Bronchial epithelial cell (primary cell): ENCODE data around the gene SPTBN5. TPM values are rescaled to one million over a fixed set of nuclear protein-coding genes. Genes with fewer than 3 reads are reported as not detected.

Source experiments
- DNase-seq: peaks from one replicate; pipeline ENCODE4 v3.0.0-alpha.2; 2010; ENCODE audit warnings: low read depth
- FAIRE-seq: peaks from 2 replicates; lab custom pipeline; 2011; peaks lifted over from hg19 to GRCh38; lab: Jason Lieb, UNC
- H3K27me3 ChIP-seq: 2 replicates; pipeline ENCODE4 v1.5.1; 2011; ENCODE audit warnings: low read length; ENCODE audit not compliant: control insufficient read depth, insufficient read depth
- H3K36me3 ChIP-seq: 2 replicates; pipeline ENCODE4 v1.5.1; 2011; ENCODE audit warnings: low read length; ENCODE audit not compliant: control insufficient read depth, insufficient read depth
- H3K4me3 ChIP-seq: 2 replicates; pipeline ENCODE4 v1.5.1; 2011; ENCODE audit warnings: mild to moderate bottlenecking, low read depth, low read length, control low read depth
- CTCF ChIP-seq: IDR thresholded peaks from 2 replicates; pipeline ENCODE4 v1.5.1; 2011; ENCODE audit warnings: mild to moderate bottlenecking, moderate library complexity, low read length, control low read depth, inconsistent platforms; ENCODE audit not compliant: insufficient read depth, severe bottlenecking
- total RNA-seq: library from RNA; depleted of rRNA; stranded (reverse); fragments of >200 nt; gene quantifications from 2 replicates; pipeline ENCODE4 v1.2.1, GENCODE V29; 2014

Gene SPTBN5
- total RNA-seq, 1 donor from 2014 or later, result 0.53 TPM

DNA sequence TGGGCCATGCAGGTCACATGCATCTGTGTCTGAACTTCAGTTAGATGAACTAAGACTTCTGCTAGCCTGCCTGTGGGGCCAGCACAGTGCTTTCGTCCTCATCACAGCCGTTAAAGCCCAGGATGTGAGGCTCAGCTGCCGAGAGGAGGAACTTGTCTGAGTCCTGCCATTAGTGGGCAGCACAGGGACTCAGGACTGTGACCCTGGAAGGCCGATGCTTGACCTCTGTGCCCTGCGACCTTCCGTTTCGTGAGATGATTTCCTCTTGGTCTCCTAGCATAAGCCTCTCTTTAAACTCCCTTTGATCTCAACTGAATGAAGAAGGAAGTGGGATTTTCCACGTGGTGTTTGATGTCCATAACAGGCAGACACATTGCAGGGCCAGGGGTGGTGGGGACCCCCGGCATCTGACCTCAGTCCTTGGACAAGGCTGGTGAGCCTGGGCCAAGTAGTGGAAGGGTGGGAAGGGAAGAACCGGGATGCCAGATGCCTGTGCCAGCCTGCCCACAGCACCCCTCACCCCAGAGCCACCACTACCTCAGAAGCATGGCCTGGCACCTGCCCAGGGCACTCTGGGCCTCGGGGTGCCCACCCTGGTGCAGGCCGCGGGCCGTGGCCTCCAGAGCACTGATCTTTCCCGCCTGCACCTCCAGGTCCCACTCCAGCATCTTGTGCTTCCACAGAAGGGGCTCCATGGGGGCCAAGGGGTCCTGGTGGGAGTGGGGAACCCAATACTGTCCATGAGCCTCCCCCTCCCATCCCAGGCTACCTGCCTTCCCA is 33.6 kb downstream of the SPTBN5 start:
- no peak for TF ChIP-seq CTCF
- Histone ChIP-seq H3K36me3 (no peaks in the 10 kb centered on the region), H3K27me3 (no peaks in the 10 kb centered on the region), H3K4me3 (no peak overlapping the region)
- DNase-seq (no peak), FAIRE-seq (peak; percentile 72)

GRCh38 chr15:41858756-41859155 is 35.1 kb downstream of the SPTBN5 start:
- no peak for DNase-seq
- no peaks in the 10 kb centered on the region for H3K27me3 ChIP-seq
- no peaks in the 10 kb centered on the region for H3K36me3 ChIP-seq
- no peak for FAIRE-seq
- TF ChIP-seq CTCF, result no peak
- H3K4me3 ChIP-seq, result no peak overlapping the region

GRCh38 chr15:41857316-41857715 is 36.5 kb downstream of the SPTBN5 start:
- no peak for DNase-seq
- Histone ChIP-seq H3K36me3 (no peaks in the 10 kb centered on the region), H3K27me3 (no peaks in the 10 kb centered on the region), H3K4me3 (no peak overlapping the region)
- FAIRE-seq, result no peak
- no peak for TF ChIP-seq CTCF

DNA sequence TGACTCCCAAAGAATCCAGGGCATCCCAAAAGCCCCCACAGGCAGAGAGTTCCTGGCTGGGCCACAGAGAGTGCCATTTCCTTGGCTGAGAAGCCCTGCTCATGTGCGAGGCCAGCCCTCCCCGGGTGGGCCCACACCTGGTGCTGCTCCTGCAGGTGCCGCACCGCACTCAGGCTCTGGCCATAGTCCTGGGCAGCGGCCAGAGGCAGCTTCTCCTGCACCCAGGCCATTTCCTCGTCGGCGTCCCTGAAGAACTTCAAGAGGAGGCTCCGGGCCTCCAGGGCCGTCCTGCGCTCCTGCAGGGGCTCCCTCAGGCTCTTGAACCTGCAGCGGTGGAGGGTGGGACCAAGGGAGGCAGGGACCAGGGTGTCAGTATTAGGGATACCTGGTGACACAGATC is 37.1 kb downstream of the SPTBN5 start:
- no peak for FAIRE-seq

DNA sequence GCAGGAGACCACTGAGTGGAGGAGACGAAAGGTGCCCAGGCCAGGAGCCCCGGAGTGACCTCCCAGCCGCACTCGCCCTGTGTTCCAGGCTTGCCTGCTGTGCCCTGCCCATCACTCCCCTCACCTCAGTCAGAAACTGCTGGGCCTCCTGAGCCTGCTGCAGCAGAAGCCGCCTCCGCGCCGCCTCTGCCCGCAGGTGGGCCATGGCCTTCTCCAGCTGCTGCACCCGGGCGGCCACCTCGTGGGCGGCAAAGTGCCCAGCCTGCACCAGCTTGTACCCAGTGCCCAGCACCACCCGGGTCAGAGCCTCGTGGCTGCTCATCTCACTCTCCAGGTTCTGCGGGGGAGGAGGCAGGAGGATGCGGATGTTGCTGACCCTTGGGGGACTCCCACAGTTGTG is 37.6 kb downstream of the SPTBN5 start:
- FAIRE-seq (no peak), DNase-seq (no peak)
- no peak overlapping the region for H3K4me3 ChIP-seq
- H3K27me3 ChIP-seq, result no peaks in the 10 kb centered on the region
- H3K36me3 ChIP-seq, result no peaks in the 10 kb centered on the region
- TF ChIP-seq CTCF, result no peak

More for the DNA sequence above, 37.1 kb downstream of the SPTBN5 start:
- no peak for TF ChIP-seq CTCF
- DNase-seq, result no peak
- Histone ChIP-seq H3K4me3 (no peak overlapping the region), H3K27me3 (no peaks in the 10 kb centered on the region), H3K36me3 (no peaks in the 10 kb centered on the region)
